Endothelial cell of umbilical vein (primary cell): ENCODE results near the gene CELF5. TPM values are rescaled to one million over a fixed set of nuclear protein-coding genes. Genes with fewer than 3 reads are reported as not detected.
"Not testable (repeated sequence)": the region's sequence is repeated elsewhere in the genome, so short reads cannot be mapped to it uniquely, and the experiment has no call there.

Source experiments
- BruUV-seq: library from RNA; stranded (reverse); fragments of 400-500 nt; replicated peaks from 2 replicates; lab custom pipeline; 2021; lab: Mats Ljungman, UMichigan
- CTCF ChIA-PET: fragments of 300-600, 350-600 bp; sonication (Branson Sonifier 250); formaldehyde crosslinking; loops from one replicate; lab custom pipeline; 2021; ENCODE audit warnings: antibody characterized with exemption, inconsistent platforms; lab: Charles Lee
- POLR2A ChIA-PET: fragments of 300-600, 350-600 bp; sonication (Branson Sonifier 250); formaldehyde crosslinking; loops from one replicate; lab custom pipeline; 2021; ENCODE audit warnings: antibody characterized with exemption, inconsistent platforms; lab: Charles Lee
- DNase-seq: peaks from one replicate; pipeline ENCODE4 v3.0.0-alpha.2; 2011; ENCODE audit warnings: low read depth, low spot score
- FAIRE-seq: peaks from 2 replicates; lab custom pipeline; 2011; peaks lifted over from hg19 to GRCh38; lab: Jason Lieb, UNC
- H2AFZ ChIP-seq: 2 replicates; pipeline ENCODE4 v1.6.0; 2012; ENCODE audit warnings: low read depth, low read length, control low read depth, inconsistent platforms
- H3K27ac ChIP-seq: 2 replicates; pipeline ENCODE4 v1.5.1; 2011; ENCODE audit warnings: low read depth, mild to moderate bottlenecking, control low read depth, low read length, moderate library complexity; ENCODE audit not compliant: insufficient read depth
- H3K27me3 ChIP-seq, 2 experiments: 2 replicates each; pipeline versions ENCODE4 v1.6.0 to v1.6.1; 2011; ENCODE audit warnings: low read length in 2 of 2, mixed read lengths in 1 of 2; ENCODE audit not compliant: control insufficient read depth in 2 of 2, insufficient read depth in 2 of 2
- H3K36me3 ChIP-seq, 2 experiments: 2 replicates in 1 of 2; 3 replicates in 1 of 2; pipeline ENCODE4 v1.5.1; 2011; ENCODE audit warnings: low read length in 2 of 2, mild to moderate bottlenecking in 1 of 2, moderate library complexity in 1 of 2; ENCODE audit not compliant: control insufficient read depth in 2 of 2, insufficient read depth in 2 of 2; ENCODE audit errors: extremely low read depth in 1 of 2
- H3K4me1 ChIP-seq: 3 replicates; pipeline ENCODE4 v1.5.1; 2011; ENCODE audit warnings: mild to moderate bottlenecking, low read length; ENCODE audit not compliant: control insufficient read depth, insufficient read depth; ENCODE audit errors: extremely low read depth
- H3K4me2 ChIP-seq: 2 replicates; pipeline ENCODE4 v1.6.1; 2011; ENCODE audit warnings: low read length, control low read depth, mixed read lengths; ENCODE audit not compliant: insufficient read depth
- H3K4me3 ChIP-seq, 3 experiments: fragments of 200-600 bp in 1 of 3; sonication (generic), shearing (Covaris generic) in 1 of 3; replicated peaks in 1 of 3; 2 replicates each; pipeline ENCODE4 v1.5.1; 2011 to 2016; ENCODE audit warnings: control low read depth in 3 of 3, low read length in 3 of 3, mild to moderate bottlenecking in 2 of 3, inconsistent platforms in 1 of 3, low read depth in 1 of 3, moderate library complexity in 1 of 3; ENCODE audit not compliant: insufficient read depth in 1 of 3
- H3K79me2 ChIP-seq: 2 replicates; pipeline ENCODE4 v1.6.0; 2012; ENCODE audit warnings: low read length, inconsistent platforms; ENCODE audit not compliant: control insufficient read depth, insufficient read depth
- H3K9ac ChIP-seq: replicated peaks from 2 replicates; pipeline ENCODE3; 2011; ENCODE audit warnings: low read length, control low read depth; ENCODE audit not compliant: insufficient read depth; ENCODE audit errors: extremely low read depth
- H3K9me1 ChIP-seq: replicated peaks from 3 replicates; pipeline ENCODE4 v1.6.0; 2011; ENCODE audit warnings: mild to moderate bottlenecking, low read length; ENCODE audit not compliant: control insufficient read depth, insufficient read depth; ENCODE audit errors: extremely low read depth
- H3K9me3 ChIP-seq: replicated peaks from 2 replicates; pipeline ENCODE4 v1.5.1; 2012; ENCODE audit warnings: low read length, inconsistent platforms; ENCODE audit not compliant: control insufficient read depth, insufficient read depth
- H4K20me1 ChIP-seq: replicated peaks from 2 replicates; pipeline ENCODE3; 2011; ENCODE audit warnings: mild to moderate bottlenecking, low read length; ENCODE audit not compliant: control insufficient read depth, insufficient read depth; ENCODE audit errors: extremely low read depth
- EZH2 ChIP-seq: IDR thresholded peaks from 2 replicates; pipeline ENCODE4 v1.6.1; 2012; ENCODE audit warnings: borderline replicate concordance, low read depth, mild to moderate bottlenecking, moderate library complexity, low read length, inconsistent platforms; ENCODE audit not compliant: severe bottlenecking
- FOS ChIP-seq: IDR thresholded peaks from 2 replicates; pipeline ENCODE4 v1.6.1; 2011; ENCODE audit warnings: mild to moderate bottlenecking, low read length, moderate library complexity, borderline replicate concordance; ENCODE audit not compliant: insufficient read depth
- GATA2 ChIP-seq: IDR thresholded peaks from 2 replicates; pipeline ENCODE4 v1.7.0; 2011; ENCODE audit warnings: low read depth, mild to moderate bottlenecking, moderate library complexity, mixed read lengths, low read length; ENCODE audit not compliant: insufficient read length, insufficient read depth
- JUN ChIP-seq: IDR thresholded peaks from 2 replicates; pipeline ENCODE4 v1.6.1; 2011; ENCODE audit warnings: borderline replicate concordance, low read depth; ENCODE audit not compliant: insufficient read length, insufficient read depth
- MYC ChIP-seq: IDR thresholded peaks from one replicate; pipeline ENCODE4 v1.6.1; 2011; ENCODE audit warnings: mild to moderate bottlenecking, low read depth, low read length
- POLR2A ChIP-seq: IDR thresholded peaks from 2 replicates; pipeline ENCODE4 v1.6.1; 2012; ENCODE audit warnings: low read depth, mild to moderate bottlenecking, control low read depth, low read length
- POLR2AphosphoS5 ChIP-seq: IDR thresholded peaks from 2 replicates; pipeline ENCODE4 v1.6.1; 2012; ENCODE audit warnings: low read depth, mild to moderate bottlenecking, control low read depth, low read length, moderate library complexity; ENCODE audit not compliant: insufficient read depth
- dilution Hi-C: fragments of 300-500 bp; cut with MboI; formaldehyde crosslinking; loops from one replicate; pipeline ENCODE4 v1.15.0; 2019; ENCODE audit warnings: low sequenced_read_pairs; ENCODE audit not compliant: extremely low pct_ligation_motif_present
- intact Hi-C: fragments of 100-400 bp; cut with micrococcal nuclease; formaldehyde crosslinking; loops from one replicate; pipeline ENCODE4 v1.10.0; 2022
- polyA plus RNA-seq, 4 experiments: library from polyadenylated mRNA; depleted of rRNA in 3 of 4; stranded (reverse) in 3 of 4; unstranded in 1 of 4; fragments of >200 nt; gene quantifications; 2 replicates each; pipeline versions ENCODE4 v1.2.1 to v1.2.3, GENCODE V29; 2011 to 2012; ENCODE audit warnings: missing spikeins in 1 of 4
- total RNA-seq: library from RNA; stranded (reverse); gene quantifications from 2 replicates; pipeline ENCODE4 v1.2.3, GENCODE V29; 2021
- TF ChIP-seq, protein P1 (sequence below): IDR thresholded peaks from 2 replicates; pipeline ENCODE4 v1.6.1; 2011; ENCODE audit not compliant: insufficient read depth, insufficient read length
- TF ChIP-seq, protein P2 (sequence below), 2 donors: IDR thresholded peaks; 1 replicate in 1 of 2; 2 replicates in 1 of 2; pipeline ENCODE4 v1.5.1; 2011; ENCODE audit warnings: low read length in 2 of 2, mild to moderate bottlenecking in 2 of 2, moderate library complexity in 2 of 2, control low read depth in 1 of 2, inconsistent platforms in 1 of 2, low read depth in 1 of 2; ENCODE audit not compliant: insufficient read depth in 1 of 2; ENCODE audit errors: extremely low read depth in 1 of 2

Gene CELF5
- total and polyA plus RNA-seq, 2 donors (not counting 3 experiments of a cell fraction or from before 2014, with no cell fraction given), result not detected

DNA sequence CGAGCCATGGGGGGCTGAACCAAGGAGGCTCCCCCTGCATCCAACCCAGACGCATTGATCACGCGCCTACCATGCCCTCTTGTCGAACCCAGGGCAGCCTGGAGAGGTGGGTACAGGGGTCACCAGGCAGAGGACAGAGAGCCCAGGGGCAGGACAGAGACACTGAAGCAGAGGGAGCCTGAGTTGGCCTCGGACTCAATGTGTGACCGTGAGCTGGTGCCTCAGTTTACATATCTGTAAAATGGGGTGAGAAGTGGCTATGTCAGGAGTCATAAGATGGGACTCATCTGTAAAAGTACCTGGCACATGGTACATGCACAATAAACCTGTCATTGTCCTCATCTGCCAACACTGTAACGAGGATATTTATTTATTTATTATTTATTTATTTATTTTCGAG lies 117.8 kb downstream of the CELF5 start:
- POLR2A ChIA-PET, result no interaction called here
- Histone ChIP-seq H3K9me3 (no peaks in the 10 kb centered on the region), H3K79me2 (no peaks in the 10 kb centered on the region), H3K4me3 (no peak overlapping the region), H3K9ac (no peak overlapping the region), H2AFZ (no peak overlapping the region), H3K27ac (no peak overlapping the region), H3K9me1 (no peaks in the 10 kb centered on the region), H4K20me1 (no peaks in the 10 kb centered on the region), H3K36me3 (no peaks in the 10 kb centered on the region), H3K27me3 (no peaks in the 10 kb centered on the region), H3K4me1 (no peaks in the 10 kb centered on the region), H3K4me2 (no peak overlapping the region)
- dilution Hi-C loops, result no loop called here
- no peak for DNase-seq
- intact Hi-C loops, result no loop called here
- FAIRE-seq, result no peak
- TF ChIP-seq EZH2 (no peak), JUN (no peak), POLR2A (no peak), POLR2AphosphoS5 (no peak), GATA2 (no peak), MYC (no peak), FOS (no peak)
- TF ChIP-seq, protein P1, sequence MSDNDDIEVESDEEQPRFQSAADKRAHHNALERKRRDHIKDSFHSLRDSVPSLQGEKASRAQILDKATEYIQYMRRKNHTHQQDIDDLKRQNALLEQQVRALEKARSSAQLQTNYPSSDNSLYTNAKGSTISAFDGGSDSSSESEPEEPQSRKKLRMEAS, result no peak
- TF ChIP-seq, protein P2, sequence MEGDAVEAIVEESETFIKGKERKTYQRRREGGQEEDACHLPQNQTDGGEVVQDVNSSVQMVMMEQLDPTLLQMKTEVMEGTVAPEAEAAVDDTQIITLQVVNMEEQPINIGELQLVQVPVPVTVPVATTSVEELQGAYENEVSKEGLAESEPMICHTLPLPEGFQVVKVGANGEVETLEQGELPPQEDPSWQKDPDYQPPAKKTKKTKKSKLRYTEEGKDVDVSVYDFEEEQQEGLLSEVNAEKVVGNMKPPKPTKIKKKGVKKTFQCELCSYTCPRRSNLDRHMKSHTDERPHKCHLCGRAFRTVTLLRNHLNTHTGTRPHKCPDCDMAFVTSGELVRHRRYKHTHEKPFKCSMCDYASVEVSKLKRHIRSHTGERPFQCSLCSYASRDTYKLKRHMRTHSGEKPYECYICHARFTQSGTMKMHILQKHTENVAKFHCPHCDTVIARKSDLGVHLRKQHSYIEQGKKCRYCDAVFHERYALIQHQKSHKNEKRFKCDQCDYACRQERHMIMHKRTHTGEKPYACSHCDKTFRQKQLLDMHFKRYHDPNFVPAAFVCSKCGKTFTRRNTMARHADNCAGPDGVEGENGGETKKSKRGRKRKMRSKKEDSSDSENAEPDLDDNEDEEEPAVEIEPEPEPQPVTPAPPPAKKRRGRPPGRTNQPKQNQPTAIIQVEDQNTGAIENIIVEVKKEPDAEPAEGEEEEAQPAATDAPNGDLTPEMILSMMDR (IDR thresholded peaks at IDR 0.05; ENCODE audit: extremely low read depth in 1 of 2, insufficient read depth in 1 of 2, low read depth in 1 of 2, low read length in 2 of 2), result no peak
- CTCF ChIA-PET, result interaction anchor here (0.7 to 4.0 kb wide), 6 partner anchors 87 to 143 kb away, joined by 3 to 32 read pairs (median 6); no protein-coding TSS in a partner anchor
- no TSS peak for BruUV-seq

DNA sequence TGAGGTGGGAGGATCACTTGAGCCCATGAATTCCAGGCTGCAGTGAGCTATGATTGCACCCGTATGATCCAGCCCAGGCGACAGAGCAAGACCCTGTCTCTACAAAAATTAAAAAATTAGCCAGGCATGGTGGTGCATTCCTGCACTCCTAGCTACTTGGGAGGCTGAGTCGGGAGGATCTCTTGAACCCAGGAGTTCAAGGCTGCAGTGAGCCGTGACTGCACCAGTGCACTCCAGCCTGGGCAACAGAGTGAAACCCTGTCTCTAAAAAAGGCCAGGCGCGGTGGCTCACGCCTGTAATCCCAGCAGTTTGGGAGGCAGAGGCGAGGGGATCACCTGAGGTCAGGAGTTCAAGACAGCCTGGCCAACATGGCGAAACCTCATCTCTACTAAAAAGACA lies 118.5 kb downstream of the CELF5 start:
- H3K27me3 ChIP-seq, dilution Hi-C loops: not testable (repeated sequence)

More for the DNA sequence above, 118.5 kb downstream of the CELF5 start:
- POLR2A ChIA-PET, H3K9ac ChIP-seq, H3K4me3 ChIP-seq, DNase-seq, H3K9me1 ChIP-seq, H3K9me3 ChIP-seq, H3K36me3 ChIP-seq, intact Hi-C loops, H3K4me2 ChIP-seq, H3K4me1 ChIP-seq, H2AFZ ChIP-seq, BruUV-seq, H3K27ac ChIP-seq, FAIRE-seq, H4K20me1 ChIP-seq, H3K79me2 ChIP-seq: not testable (repeated sequence)
- CTCF ChIA-PET, result interaction anchor here (0.7 to 2.7 kb wide), 5 partner anchors 86 to 142 kb away, joined by 3 to 11 read pairs (median 3); no protein-coding TSS in a partner anchor
